ENCODE results near the gene TTYH3. TPM values are rescaled to one million over a fixed set of nuclear protein-coding genes. Genes with fewer than 3 reads are reported as not detected.

Gene TTYH3
- total RNA-seq, 1 experiment from 2014 or later: 18.7 TPM

GRCh38 chr7:2643386-2644219 lies 11.8 kb downstream of the TTYH3 start:
- in situ Hi-C loops (cut with HindIII; ENCODE audit: low sequenced_read_pairs): no loop called here
- no peak for DNase-seq (ENCODE audit: low spot score)

- in situ Hi-C loops (cut with HindIII; ENCODE audit: low sequenced_read_pairs): no loop called here
- no peak for DNase-seq (ENCODE audit: low spot score)
Measured at GRCh38 chr7:2644220-2644561, 12.4 kb downstream of the TTYH3 start.

DNA sequence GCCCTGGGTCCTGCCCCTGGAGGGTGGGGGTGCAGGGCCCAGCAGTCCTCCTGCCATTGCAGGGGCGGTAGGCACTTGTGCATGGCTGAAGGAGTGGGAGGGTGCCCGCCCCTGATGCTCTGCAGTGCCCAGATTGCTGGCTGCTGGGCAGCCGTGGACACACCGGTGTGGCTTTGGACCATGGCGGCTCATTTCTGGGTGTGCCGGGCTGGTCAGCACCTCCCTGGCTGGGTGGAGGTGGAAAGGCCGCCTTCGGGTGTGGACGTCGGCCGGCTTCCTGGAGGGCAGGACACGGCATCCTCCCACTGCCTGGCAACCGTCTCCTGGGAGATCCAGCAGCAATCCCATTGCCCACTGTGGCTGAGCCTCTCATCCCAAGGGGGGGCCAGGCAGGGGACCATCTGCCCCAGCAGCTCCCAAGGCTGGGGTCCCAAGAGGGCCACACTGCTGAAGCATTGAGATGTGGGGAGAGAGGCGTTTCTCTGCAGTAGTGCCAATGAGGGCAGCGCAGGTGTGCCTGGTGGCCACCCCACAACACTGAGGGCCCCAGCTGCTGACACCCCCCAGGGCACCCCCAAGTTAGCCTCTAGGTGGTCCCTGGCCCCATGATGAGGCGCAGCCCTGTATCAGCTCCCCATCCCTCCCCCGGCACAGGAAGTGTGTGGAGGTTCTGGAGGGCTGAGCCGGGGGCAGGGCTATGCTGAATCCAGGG lies 12.9 kb downstream of the TTYH3 start:
- in situ Hi-C loops (cut with HindIII; ENCODE audit: low sequenced_read_pairs): no loop called here
- no peak for DNase-seq (ENCODE audit: low spot score)

- in situ Hi-C loops (cut with HindIII; ENCODE audit: low sequenced_read_pairs): no loop called here
- no peak for DNase-seq (ENCODE audit: low spot score)
Measured at GRCh38 chr7:2645274-2645868, 13.6 kb downstream of the TTYH3 start.

GRCh38 chr7:2646336-2646679 lies 14.5 kb downstream of the TTYH3 start:
- DNase-seq (ENCODE audit: low spot score): no peak
- in situ Hi-C loops (cut with HindIII; ENCODE audit: low sequenced_read_pairs): no loop called here

DNA sequence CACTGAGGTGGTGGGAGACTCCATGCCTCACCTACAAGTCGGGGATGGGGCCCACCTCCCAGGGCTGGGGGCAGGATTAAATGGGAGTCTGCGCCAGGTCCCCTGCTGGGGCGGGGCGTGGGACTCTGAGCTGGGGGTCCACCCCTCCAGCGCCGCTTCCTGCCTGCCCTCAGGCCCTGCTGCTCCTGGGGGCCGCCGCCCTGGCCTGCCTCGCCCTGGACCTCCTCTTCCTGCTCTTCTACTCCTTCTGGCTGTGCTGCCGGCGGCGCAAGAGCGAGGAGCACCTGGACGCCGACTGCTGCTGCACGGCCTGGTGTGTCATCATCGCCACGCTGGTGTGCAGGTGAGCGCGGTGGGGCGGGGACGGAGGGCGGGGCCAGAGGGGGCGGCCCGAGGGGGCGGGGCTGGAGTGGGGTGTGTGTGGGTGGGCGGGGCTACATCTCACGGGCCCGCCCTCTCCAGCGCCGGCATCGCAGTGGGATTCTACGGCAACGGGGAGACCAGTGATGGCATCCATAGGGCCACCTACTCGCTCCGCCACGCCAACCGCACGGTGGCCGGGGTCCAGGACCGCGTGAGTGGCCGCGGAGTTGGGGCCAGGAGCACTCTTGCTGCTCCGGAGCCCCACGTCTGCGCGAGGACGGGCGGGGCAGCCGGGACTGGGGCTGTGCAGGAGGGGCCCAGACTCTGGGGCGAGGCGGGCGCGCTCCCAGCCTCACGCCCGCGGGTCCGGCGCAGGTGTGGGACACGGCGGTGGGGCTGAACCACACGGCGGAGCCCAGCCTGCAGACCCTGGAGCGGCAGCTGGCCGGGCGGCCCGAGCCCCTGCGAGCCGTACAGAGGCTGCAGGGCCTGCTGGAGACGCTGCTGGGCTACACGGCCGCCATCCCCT lies 15.1 kb downstream of the TTYH3 start:
- DNase-seq (ENCODE audit: low spot score): no peak
- in situ Hi-C loops (cut with HindIII; ENCODE audit: low sequenced_read_pairs): no loop called here

- in situ Hi-C loops (cut with HindIII; ENCODE audit: low sequenced_read_pairs): no loop called here
- DNase-seq (ENCODE audit: low spot score): no peak
Measured at GRCh38 chr7:2647594-2648172, 15.9 kb downstream of the TTYH3 start.

DNA sequence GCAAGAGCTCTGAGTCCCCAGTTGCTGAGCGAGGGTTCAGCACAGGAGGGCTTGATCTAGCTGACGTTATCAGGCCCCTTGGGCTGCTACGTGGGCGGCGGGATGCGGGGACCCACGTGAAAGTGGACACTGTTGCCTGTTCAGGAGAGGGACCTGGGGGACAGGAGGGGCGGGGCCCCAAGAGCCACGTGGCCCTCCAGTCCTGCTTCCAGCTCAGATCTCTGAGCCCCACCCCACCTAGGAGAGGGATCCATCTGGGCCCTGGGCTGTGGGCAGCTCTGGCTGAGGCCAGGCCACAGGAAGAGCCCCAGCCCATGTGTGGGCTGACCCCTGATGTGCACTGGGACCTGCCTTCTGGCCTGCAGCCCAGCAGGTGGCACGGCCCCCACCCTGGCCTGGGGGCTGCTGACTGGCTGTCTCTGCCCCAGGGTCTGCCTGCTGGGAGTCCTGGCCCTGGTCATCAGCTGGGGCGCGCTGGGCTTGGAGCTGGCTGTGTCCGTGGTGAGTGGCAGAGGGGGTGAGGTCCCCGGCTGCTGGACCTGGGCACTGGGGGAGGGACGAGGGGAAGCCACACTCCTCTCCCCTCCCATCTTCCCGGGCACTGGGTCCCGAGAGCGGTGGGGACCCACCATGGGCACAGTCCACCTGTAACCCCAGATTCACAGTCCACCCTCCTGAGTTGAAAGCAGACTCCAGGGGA lies 17.5 kb downstream of the TTYH3 start:
- no peak for DNase-seq (ENCODE audit: low spot score)
- in situ Hi-C loops (cut with HindIII; ENCODE audit: low sequenced_read_pairs): no loop called here

DNA sequence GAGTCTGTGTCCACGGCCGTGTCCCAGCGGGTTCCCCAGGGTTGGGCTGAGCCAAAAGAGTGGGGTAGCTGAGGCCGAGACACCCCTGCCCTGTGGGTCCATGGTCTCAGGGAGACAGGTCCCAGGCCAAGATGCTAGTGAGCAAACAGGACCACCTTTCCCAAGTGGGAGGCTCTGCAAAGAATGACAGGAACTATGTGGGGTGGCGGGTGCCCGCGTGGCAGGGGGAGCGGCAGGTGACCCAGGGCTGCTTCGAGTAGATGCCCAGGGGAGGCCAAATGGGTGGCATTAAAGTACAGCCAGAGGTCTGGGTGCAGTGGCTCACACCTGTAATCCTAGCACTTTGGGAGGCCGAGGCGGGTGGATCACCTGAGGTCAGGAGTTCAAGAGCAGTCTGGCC lies 18.2 kb downstream of the TTYH3 start:
- DNase-seq (ENCODE audit: low spot score): no peak
- in situ Hi-C loops (cut with HindIII; ENCODE audit: low sequenced_read_pairs): no loop called here

DNA sequence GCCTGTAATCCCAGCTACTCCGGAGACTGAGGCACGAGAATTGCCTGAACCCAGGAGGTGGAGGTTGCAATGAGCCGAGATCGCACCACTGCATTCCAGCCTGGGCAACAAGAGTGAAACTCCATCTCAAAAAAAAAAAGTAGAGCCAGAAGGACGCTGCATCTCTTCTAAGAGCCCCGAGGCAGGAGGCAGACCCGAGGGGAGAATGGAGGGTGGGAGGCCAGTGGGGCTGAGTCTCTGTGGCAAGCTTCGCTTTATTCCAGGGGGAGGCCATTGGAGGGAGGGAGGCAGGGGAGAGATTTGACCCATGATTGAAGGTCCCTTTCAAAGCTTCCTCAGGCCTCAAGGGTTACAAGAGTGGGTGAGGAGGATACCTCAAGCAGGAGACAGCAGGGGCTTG lies 18.7 kb downstream of the TTYH3 start:
- DNase-seq (ENCODE audit: low spot score): no peak
- in situ Hi-C loops (cut with HindIII; ENCODE audit: low sequenced_read_pairs): no loop called here

- in situ Hi-C loops (cut with HindIII; ENCODE audit: low sequenced_read_pairs): no loop called here
- DNase-seq (ENCODE audit: low spot score): no peak
Measured at GRCh38 chr7:2651336-2651735, 19.6 kb downstream of the TTYH3 start.

DNA sequence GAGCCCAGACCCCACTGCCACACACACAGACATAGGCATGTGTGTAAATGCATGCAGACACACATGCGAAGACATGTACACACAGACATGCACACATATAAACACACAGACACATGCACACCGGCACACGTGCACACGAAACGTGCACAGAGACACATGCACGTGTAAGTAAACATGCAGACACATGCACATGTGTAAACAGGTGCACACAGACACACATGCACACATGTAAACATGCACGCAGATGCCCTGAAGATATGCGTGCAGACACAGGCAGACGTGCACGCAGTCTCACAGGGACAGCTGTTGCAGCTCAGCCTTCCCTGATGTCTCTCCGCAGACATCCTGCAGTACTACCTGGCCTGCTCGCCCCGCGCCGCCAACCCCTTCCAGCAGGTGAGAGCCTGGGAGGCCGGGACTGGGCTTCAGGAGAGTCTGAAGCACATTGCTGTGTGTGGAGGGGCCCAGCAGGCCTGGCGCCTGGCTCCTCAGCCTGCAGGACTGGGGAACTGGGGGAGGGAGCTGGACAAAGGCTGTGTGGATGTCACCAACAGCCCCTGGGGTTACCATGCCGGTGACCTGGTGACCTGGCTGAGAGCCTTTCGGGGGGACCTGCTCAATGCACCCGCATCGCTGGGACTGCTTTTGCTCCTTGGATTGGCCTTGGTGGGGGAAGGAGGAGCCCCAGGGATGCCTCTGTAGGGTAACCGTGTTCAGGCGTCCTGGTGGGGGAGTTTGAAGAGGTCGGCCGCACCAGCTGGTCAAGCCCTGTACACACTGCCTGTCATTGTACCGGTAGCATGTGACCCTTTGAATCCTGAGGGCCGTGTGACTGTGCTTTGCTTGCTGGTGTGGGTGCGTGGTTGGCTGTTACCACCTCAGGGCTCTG lies 20.3 kb downstream of the TTYH3 start:
- no peak for DNase-seq (ENCODE audit: low spot score)
- in situ Hi-C loops (cut with HindIII; ENCODE audit: low sequenced_read_pairs): no loop called here

GRCh38 chr7:2652736-2653060 lies 20.9 kb downstream of the TTYH3 start:
- no peak for DNase-seq (ENCODE audit: low spot score)
- in situ Hi-C loops (cut with HindIII; ENCODE audit: low sequenced_read_pairs): no loop called here

DNA sequence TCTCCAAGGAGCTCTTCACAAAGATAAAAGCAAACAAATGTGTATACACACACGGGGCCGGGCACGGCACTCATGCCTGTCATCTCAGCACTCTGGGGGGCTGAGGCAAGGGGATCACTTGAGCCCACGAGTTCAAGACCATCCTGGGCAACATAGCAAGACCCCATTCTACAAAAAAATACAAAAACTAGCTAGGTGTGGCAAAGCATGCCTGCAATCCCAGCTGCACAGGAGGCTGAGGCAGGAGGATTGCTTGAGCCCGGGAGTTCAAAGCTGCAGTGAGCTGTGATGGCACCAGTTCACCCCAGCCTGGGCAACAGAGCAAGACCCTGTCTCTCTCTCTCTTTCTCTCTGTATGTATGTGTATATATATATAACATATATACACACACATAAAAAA lies 22.3 kb downstream of the TTYH3 start:
- no peak for DNase-seq (ENCODE audit: low spot score)
- in situ Hi-C loops (cut with HindIII; ENCODE audit: low sequenced_read_pairs): no loop called here

GRCh38 chr7:2655870-2656614 lies 24.3 kb downstream of the TTYH3 start:
- in situ Hi-C loops (cut with HindIII; ENCODE audit: low sequenced_read_pairs): no loop called here
- DNase-seq (ENCODE audit: low spot score): no peak

- in situ Hi-C loops (cut with HindIII; ENCODE audit: low sequenced_read_pairs): no loop called here
- no peak for DNase-seq (ENCODE audit: low spot score)
Measured at GRCh38 chr7:2657208-2657607, 25.4 kb downstream of the TTYH3 start.

DNA sequence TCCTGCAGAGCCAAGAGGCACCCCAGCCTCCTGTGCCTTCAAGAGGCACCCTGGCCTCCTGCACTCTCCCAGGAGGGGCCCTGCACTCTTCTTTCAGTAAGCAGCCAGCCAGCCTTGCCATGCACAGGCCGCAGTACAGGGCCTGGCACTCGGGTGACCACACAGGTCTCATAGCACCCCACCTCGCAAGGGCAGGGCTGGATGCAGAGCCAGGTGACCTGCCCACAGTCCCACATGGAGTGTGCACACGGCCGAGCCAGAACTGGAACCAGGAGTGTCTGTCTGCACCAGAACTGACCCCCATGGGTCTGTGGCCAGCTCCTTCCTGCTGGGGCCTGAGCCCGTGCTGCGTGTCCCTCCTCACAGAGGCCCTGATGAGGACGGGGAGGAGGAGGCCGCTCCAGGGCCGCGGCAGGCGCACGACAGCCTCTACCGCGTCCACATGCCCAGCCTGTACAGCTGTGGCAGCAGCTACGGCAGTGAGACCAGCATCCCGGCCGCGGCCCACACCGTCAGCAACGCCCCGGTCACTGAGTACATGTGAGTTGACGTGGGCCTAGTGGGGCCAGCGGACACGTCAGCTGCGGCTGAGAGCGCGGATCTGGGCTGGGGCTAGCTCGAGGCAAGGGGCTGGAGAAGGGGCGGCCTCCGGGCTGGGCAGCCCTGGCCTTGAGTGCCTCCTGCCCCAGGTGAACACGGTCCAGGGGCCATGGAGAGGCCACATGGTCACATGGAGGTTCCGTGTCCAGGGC lies 26.3 kb downstream of the TTYH3 start:
- in situ Hi-C loops (cut with HindIII; ENCODE audit: low sequenced_read_pairs): no loop called here
- no peak for DNase-seq (ENCODE audit: low spot score)
